Measurements from ENCODE around the gene OBI1. TPM values are rescaled to one million over a fixed set of nuclear protein-coding genes. Genes with fewer than 3 reads are reported as not detected.

The OBI1 gene
- 6.2 TPM for polyA plus RNA-seq (2012; ENCODE audit: low read depth, missing spikeins)

- DNase-seq (ENCODE audit: insufficient read length, low spot score) (peak; percentile 70), FAIRE-seq (peak; percentile 100)
- TF ChIP-seq TAF1 (IDR thresholded peaks at IDR 0.05; ENCODE audit: low read depth, low read length) (peak; percentile 96), POLR2A (IDR thresholded peaks at IDR 0.05; ENCODE audit: low read depth, low read length) (peak; percentile 89), POU2F2 (IDR thresholded peaks at IDR 0.05; ENCODE audit: low read depth, low read length) (peak; percentile 43; the same call in 1 of the 2 replicates), POLR2AphosphoS5 (IDR thresholded peaks at IDR 0.05; ENCODE audit: low read depth, low read length) (peak; percentile 94), SPI1 (IDR thresholded peaks at IDR 0.05; ENCODE audit: low read depth, low read length) (peak; percentile 34; the same call in 1 of the 2 replicates), PAX5 (IDR thresholded peaks at IDR 0.05; ENCODE audit: insufficient read depth, low read length, severe bottlenecking) (no peak)
Observed at GRCh38 chr13:78658630-78659449, at the start of gene OBI1. TSS of gene OBI1 (minus strand) at chr13:78659155. CDS start at chr13:78659120, 35 bp downstream.

GRCh38 chr13:78701383-78701782 lies 42.4 kb upstream of the OBI1 start:
- FAIRE-seq: no peak
- TF ChIP-seq POLR2AphosphoS5 (IDR thresholded peaks at IDR 0.05; ENCODE audit: low read depth, low read length) (no peak), TAF1 (IDR thresholded peaks at IDR 0.05; ENCODE audit: low read depth, low read length) (no peak), POU2F2 (IDR thresholded peaks at IDR 0.05; ENCODE audit: low read depth, low read length) (no peak), PAX5 (IDR thresholded peaks at IDR 0.05; ENCODE audit: insufficient read depth, low read length, severe bottlenecking) (no peak), POLR2A (IDR thresholded peaks at IDR 0.05; ENCODE audit: low read depth, low read length) (no peak), SPI1 (IDR thresholded peaks at IDR 0.05; ENCODE audit: low read depth, low read length) (no peak)

GRCh38 chr13:78700121-78700910 lies 41.4 kb upstream of the OBI1 start:
- DNase-seq (ENCODE audit: insufficient read length, low spot score) (no peak), FAIRE-seq (no peak)
- TF ChIP-seq POLR2AphosphoS5 (IDR thresholded peaks at IDR 0.05; ENCODE audit: low read depth, low read length) (no peak), PAX5 (IDR thresholded peaks at IDR 0.05; ENCODE audit: insufficient read depth, low read length, severe bottlenecking) (no peak), POLR2A (IDR thresholded peaks at IDR 0.05; ENCODE audit: low read depth, low read length) (no peak), TAF1 (IDR thresholded peaks at IDR 0.05; ENCODE audit: low read depth, low read length) (no peak), POU2F2 (IDR thresholded peaks at IDR 0.05; ENCODE audit: low read depth, low read length) (no peak), SPI1 (IDR thresholded peaks at IDR 0.05; ENCODE audit: low read depth, low read length) (no peak)

More at GRCh38 chr13:78701383-78701782, 42.4 kb upstream of the OBI1 start:
- no peak for DNase-seq (ENCODE audit: insufficient read length, low spot score)

- DNase-seq (ENCODE audit: insufficient read length, low spot score) (no peak), FAIRE-seq (no peak)
- TF ChIP-seq SPI1 (IDR thresholded peaks at IDR 0.05; ENCODE audit: low read depth, low read length): no peak
- TF ChIP-seq POLR2AphosphoS5 (IDR thresholded peaks at IDR 0.05; ENCODE audit: low read depth, low read length): no peak
- TF ChIP-seq POLR2A (IDR thresholded peaks at IDR 0.05; ENCODE audit: low read depth, low read length): no peak
- no peak for TF ChIP-seq POU2F2 (IDR thresholded peaks at IDR 0.05; ENCODE audit: low read depth, low read length)
- no peak for TF ChIP-seq TAF1 (IDR thresholded peaks at IDR 0.05; ENCODE audit: low read depth, low read length)
- no peak for TF ChIP-seq PAX5 (IDR thresholded peaks at IDR 0.05; ENCODE audit: insufficient read depth, low read length, severe bottlenecking)
Observed at GRCh38 chr13:78689011-78689410, 30.1 kb upstream of the OBI1 start.

GRCh38 chr13:78686461-78686860 lies 27.5 kb upstream of the OBI1 start:
- FAIRE-seq (no peak), DNase-seq (ENCODE audit: insufficient read length, low spot score) (no peak)
- TF ChIP-seq TAF1 (IDR thresholded peaks at IDR 0.05; ENCODE audit: low read depth, low read length) (no peak), SPI1 (IDR thresholded peaks at IDR 0.05; ENCODE audit: low read depth, low read length) (no peak), PAX5 (IDR thresholded peaks at IDR 0.05; ENCODE audit: insufficient read depth, low read length, severe bottlenecking) (no peak), POLR2A (IDR thresholded peaks at IDR 0.05; ENCODE audit: low read depth, low read length) (no peak), POLR2AphosphoS5 (IDR thresholded peaks at IDR 0.05; ENCODE audit: low read depth, low read length) (no peak), POU2F2 (IDR thresholded peaks at IDR 0.05; ENCODE audit: low read depth, low read length) (no peak)

- DNase-seq (ENCODE audit: insufficient read length, low spot score) (no peak), FAIRE-seq (no peak)
- TF ChIP-seq PAX5 (IDR thresholded peaks at IDR 0.05; ENCODE audit: insufficient read depth, low read length, severe bottlenecking) (no peak), POU2F2 (IDR thresholded peaks at IDR 0.05; ENCODE audit: low read depth, low read length) (no peak), POLR2A (IDR thresholded peaks at IDR 0.05; ENCODE audit: low read depth, low read length) (no peak), POLR2AphosphoS5 (IDR thresholded peaks at IDR 0.05; ENCODE audit: low read depth, low read length) (no peak), SPI1 (IDR thresholded peaks at IDR 0.05; ENCODE audit: low read depth, low read length) (no peak), TAF1 (IDR thresholded peaks at IDR 0.05; ENCODE audit: low read depth, low read length) (no peak)
Observed at GRCh38 chr13:78680576-78681350, 21.8 kb upstream of the OBI1 start.

GRCh38 chr13:78680115-78680561 lies 21.2 kb upstream of the OBI1 start:
- FAIRE-seq (no peak), DNase-seq (ENCODE audit: insufficient read length, low spot score) (no peak)
- no peak for TF ChIP-seq POLR2AphosphoS5 (IDR thresholded peaks at IDR 0.05; ENCODE audit: low read depth, low read length)
- no peak for TF ChIP-seq PAX5 (IDR thresholded peaks at IDR 0.05; ENCODE audit: insufficient read depth, low read length, severe bottlenecking)
- no peak for TF ChIP-seq POLR2A (IDR thresholded peaks at IDR 0.05; ENCODE audit: low read depth, low read length)
- no peak for TF ChIP-seq SPI1 (IDR thresholded peaks at IDR 0.05; ENCODE audit: low read depth, low read length)
- no peak for TF ChIP-seq POU2F2 (IDR thresholded peaks at IDR 0.05; ENCODE audit: low read depth, low read length)
- TF ChIP-seq TAF1 (IDR thresholded peaks at IDR 0.05; ENCODE audit: low read depth, low read length): no peak

- FAIRE-seq: no peak
- TF ChIP-seq SPI1 (IDR thresholded peaks at IDR 0.05; ENCODE audit: low read depth, low read length) (no peak), PAX5 (IDR thresholded peaks at IDR 0.05; ENCODE audit: insufficient read depth, low read length, severe bottlenecking) (no peak), POLR2A (IDR thresholded peaks at IDR 0.05; ENCODE audit: low read depth, low read length) (no peak), POU2F2 (IDR thresholded peaks at IDR 0.05; ENCODE audit: low read depth, low read length) (no peak), TAF1 (IDR thresholded peaks at IDR 0.05; ENCODE audit: low read depth, low read length) (no peak), POLR2AphosphoS5 (IDR thresholded peaks at IDR 0.05; ENCODE audit: low read depth, low read length) (no peak)
- no peak for DNase-seq (ENCODE audit: insufficient read length, low spot score)
Observed at GRCh38 chr13:78679329-78679728, 20.4 kb upstream of the OBI1 start.
